Mucosa of rectum (tissue), 2 donors: Measurements from ENCODE around the gene MKLN1.

Experiments
- H3K27ac ChIP-seq, 2 donors: one replicate each; pipeline ENCODE4 v1.7.0; 2013; ENCODE audit warnings: inconsistent platforms in 2 of 2, low read depth in 2 of 2, low read length in 2 of 2
- H3K27me3 ChIP-seq, 2 donors: one replicate each; pipeline ENCODE4 v1.7.0; 2013; ENCODE audit warnings: low read length in 2 of 2; ENCODE audit not compliant: control insufficient read depth in 2 of 2, insufficient read depth in 2 of 2
- H3K36me3 ChIP-seq, 2 donors: one replicate each; pipeline ENCODE4 v1.7.0; 2013; ENCODE audit warnings: low read length in 2 of 2; ENCODE audit not compliant: control insufficient read depth in 2 of 2, insufficient read depth in 2 of 2
- H3K4me1 ChIP-seq, 2 donors: one replicate each; pipeline ENCODE4 v1.7.0; 2013; ENCODE audit warnings: low read length in 2 of 2, mild to moderate bottlenecking in 1 of 2; ENCODE audit not compliant: control insufficient read depth in 2 of 2, insufficient read depth in 2 of 2
- H3K4me3 ChIP-seq, 2 donors: one replicate each; pipeline ENCODE4 v1.7.0; 2013; ENCODE audit warnings: low read length in 2 of 2
- H3K9ac ChIP-seq, 2 donors: one replicate each; pipeline ENCODE4 v1.7.0; 2013; ENCODE audit warnings: low read length in 2 of 2, low read depth in 1 of 2, mild to moderate bottlenecking in 1 of 2
- H3K9me3 ChIP-seq, 2 donors: one replicate each; pipeline ENCODE4 v1.7.0; 2013; ENCODE audit warnings: low read length in 2 of 2; ENCODE audit not compliant: control insufficient read depth in 2 of 2
- donor health status: healthy.
- donor health status: Normal muscosa, but diverticular disease.

Gene MKLN1

GRCh38 chr7:131537571-131537978, 209.9 kb downstream of the MKLN1 start:
- H3K27me3 ChIP-seq = no peaks in the 10 kb centered on the region
- H3K36me3 ChIP-seq = no peaks in the 10 kb centered on the region
- no peak overlapping the region for H3K4me3 ChIP-seq
- no peak overlapping the region for H3K27ac ChIP-seq
- no peak overlapping the region for H3K9ac ChIP-seq
- no peaks in the 10 kb centered on the region for H3K9me3 ChIP-seq
- H3K4me1 ChIP-seq = no peaks in the 10 kb centered on the region

GRCh38 chr7:131538071-131538812, 210.6 kb downstream of the MKLN1 start:
- no peaks in the 10 kb centered on the region for H3K4me1 ChIP-seq
- H3K36me3 ChIP-seq = no peaks in the 10 kb centered on the region
- H3K9me3 ChIP-seq = no peaks in the 10 kb centered on the region
- H3K27me3 ChIP-seq = no peaks in the 10 kb centered on the region
- no peak overlapping the region for H3K4me3 ChIP-seq
- no peak overlapping the region for H3K9ac ChIP-seq
- H3K27ac ChIP-seq = peak overlapping the region in 1 of 2 donors; percentile 9

DNA sequence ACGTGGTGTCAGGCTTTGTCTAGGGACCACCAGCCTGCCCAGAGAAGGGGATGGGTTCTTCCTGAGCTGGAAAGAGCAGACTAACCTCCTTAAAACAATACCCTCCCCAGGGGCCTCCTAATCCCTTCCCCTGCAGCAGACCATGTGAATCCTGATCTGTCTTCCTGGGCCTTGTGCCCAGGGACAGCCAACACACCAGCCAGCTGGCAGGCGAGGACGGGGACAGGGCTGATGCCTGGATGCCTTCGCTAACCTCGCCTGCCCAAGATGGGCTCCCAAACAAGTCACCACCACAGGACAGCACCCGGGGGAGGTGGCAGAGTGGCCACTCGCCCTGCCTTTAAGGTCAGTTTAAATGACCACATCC, 211.1 kb downstream of the MKLN1 start:
- Histone ChIP-seq H3K27me3 (no peaks in the 10 kb centered on the region), H3K9me3 (no peaks in the 10 kb centered on the region), H3K27ac (peak overlapping the region in 1 of 2 donors; percentile 9), H3K36me3 (no peaks in the 10 kb centered on the region), H3K9ac (no peak overlapping the region), H3K4me1 (no peaks in the 10 kb centered on the region), H3K4me3 (no peak overlapping the region)

DNA sequence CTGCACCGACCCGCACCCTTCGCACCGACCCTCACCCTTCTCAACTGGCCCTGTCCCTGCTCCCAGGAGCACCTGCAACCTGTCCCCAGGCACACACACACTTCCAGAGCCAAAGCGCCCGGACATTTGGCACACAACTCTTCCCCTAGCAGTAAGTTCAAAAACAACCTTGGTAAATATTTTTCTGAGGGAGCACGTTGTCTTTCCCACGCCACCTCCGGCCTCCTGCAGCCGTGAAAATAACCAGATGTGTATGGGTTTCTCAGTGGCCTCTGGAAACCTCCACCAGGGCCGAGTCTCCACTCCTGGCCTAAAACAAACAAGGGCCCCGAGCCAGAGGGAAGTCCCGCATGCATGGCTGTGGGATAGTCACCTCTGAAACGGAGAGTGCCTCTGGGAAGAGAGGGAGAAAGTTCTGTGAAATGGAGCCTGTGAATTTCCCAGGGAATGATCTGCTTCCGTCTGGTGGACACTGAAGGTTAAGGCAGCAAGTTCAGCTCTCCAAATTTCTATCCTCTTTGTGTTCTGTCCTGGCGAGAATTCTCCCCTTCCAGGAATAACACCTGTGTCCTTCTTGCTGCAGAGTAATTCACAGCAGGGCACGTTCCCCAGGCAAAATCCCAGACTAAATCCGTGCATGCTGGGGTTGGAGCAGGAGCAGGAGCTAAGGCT, 213.0 kb downstream of the MKLN1 start:
- Histone ChIP-seq H3K9me3 (no peaks in the 10 kb centered on the region), H3K4me3 (no peak overlapping the region), H3K27me3 (no peaks in the 10 kb centered on the region), H3K4me1 (no peaks in the 10 kb centered on the region), H3K27ac (peak overlapping the region in 1 of 2 donors; percentile 16), H3K36me3 (no peaks in the 10 kb centered on the region), H3K9ac (no peak overlapping the region)

DNA sequence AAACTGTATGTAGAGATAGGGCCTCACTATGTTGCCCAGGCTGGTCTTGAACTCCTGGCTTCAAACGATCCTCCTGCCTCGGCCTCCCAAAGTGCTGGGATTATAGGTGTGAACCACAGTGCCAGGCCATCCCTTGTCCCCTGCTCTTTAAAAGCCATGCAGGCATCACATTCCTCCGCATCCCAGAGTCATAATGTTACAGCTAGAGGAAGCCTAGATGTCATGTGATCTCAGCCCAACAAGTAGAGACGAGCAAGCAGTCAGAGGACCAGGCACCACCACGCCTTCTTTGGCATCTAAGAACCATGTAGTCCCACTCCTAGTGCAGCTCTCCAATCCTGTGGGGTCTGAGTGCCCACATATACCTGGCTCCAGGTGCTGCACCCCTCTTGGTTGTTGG, 215.6 kb downstream of the MKLN1 start:
- H3K9me3 ChIP-seq = no peaks in the 10 kb centered on the region
- H3K9ac ChIP-seq = no peak overlapping the region
- H3K4me3 ChIP-seq = no peak overlapping the region
- no peaks in the 10 kb centered on the region for H3K27me3 ChIP-seq
- H3K27ac ChIP-seq = no peak overlapping the region
- no peaks in the 10 kb centered on the region for H3K36me3 ChIP-seq
- peaks cover 0 to 3% of the 10 kb centered on the region in 2 donors for H3K4me1 ChIP-seq

- Histone ChIP-seq H3K9ac (no peak overlapping the region), H3K36me3 (no peaks in the 10 kb centered on the region), H3K4me1 (peaks cover 0 to 3% of the 10 kb centered on the region in 2 donors)
Observed at GRCh38 chr7:131544021-131544420, 216.3 kb downstream of the MKLN1 start.

DNA sequence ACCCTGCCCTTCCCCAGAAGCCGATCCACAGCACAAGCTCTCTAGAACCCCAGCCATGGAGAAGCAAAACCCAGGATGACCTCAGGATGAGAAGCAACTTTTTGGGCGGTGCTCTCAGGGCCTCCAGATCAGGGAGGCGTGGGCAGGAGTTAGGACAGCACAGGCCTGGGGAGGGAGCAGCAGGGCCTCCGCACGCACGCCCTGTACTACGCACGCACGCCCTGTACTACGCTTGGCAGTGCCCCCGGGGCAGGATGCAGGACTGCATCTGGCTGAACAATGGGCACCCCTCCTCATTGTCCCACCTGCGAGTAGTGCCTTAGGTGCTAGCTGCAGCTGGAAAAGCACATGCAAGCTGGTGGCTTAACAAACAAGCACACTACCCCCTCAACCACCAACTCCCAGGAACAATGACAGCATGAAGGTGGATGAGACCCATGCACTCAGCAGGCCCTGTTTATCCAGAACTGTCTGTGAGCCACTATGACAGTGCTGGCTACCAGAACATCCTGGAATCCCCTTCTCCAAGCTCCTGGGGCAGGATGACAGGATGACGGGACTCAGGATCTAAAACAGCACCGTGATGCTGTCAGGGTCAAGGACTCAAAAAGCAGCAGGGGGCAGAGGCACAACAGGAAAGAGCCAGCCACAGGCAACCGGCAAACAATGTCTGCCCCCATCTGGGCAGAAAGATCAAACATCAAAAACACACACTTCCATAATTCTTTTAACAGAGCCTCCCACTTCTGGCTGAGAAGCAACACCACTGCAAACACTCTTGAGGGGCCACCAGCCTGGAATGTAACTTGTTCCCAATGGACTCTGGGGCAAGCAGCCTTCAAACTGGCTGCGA, 217.0 kb downstream of the MKLN1 start:
- H3K27ac ChIP-seq = no peak overlapping the region
- peaks cover 0 to 2% of the 10 kb centered on the region in 2 donors for H3K27me3 ChIP-seq
- H3K4me1 ChIP-seq = peaks cover 0 to 3% of the 10 kb centered on the region in 2 donors
- H3K36me3 ChIP-seq = no peaks in the 10 kb centered on the region
- no peak overlapping the region for H3K9ac ChIP-seq
- no peak overlapping the region for H3K4me3 ChIP-seq
- no peaks in the 10 kb centered on the region for H3K9me3 ChIP-seq

More at GRCh38 chr7:131544021-131544420, 216.3 kb downstream of the MKLN1 start:
- Histone ChIP-seq H3K27ac (peak overlapping the region in 1 of 2 donors; percentile 16), H3K9me3 (no peaks in the 10 kb centered on the region), H3K27me3 (no peaks in the 10 kb centered on the region), H3K4me3 (no peak overlapping the region)

- H3K4me1 ChIP-seq = peaks cover 0 to 3% of the 10 kb centered on the region in 2 donors
- H3K4me3 ChIP-seq = peak overlapping the region in 1 of 2 donors; percentile 23
- no peaks in the 10 kb centered on the region for H3K9me3 ChIP-seq
- H3K27ac ChIP-seq = no peak overlapping the region
- H3K9ac ChIP-seq = no peak overlapping the region
- H3K36me3 ChIP-seq = no peaks in the 10 kb centered on the region
- peaks cover 0 to 2% of the 10 kb centered on the region in 2 donors for H3K27me3 ChIP-seq
Observed at GRCh38 chr7:131546126-131546525, 218.4 kb downstream of the MKLN1 start.
